ENCODE data around the gene ITSN1.

ITSN1 gene

GRCh38 chr21:33943293-33943692, 301.0 kb downstream of the ITSN1 start:
- ChIA-PET CTCF (interaction anchor here (0.8 to 1.5 kb wide), 5 partner anchors 10 to 424 kb away, joined by 3 read pairs; no protein-coding TSS in a partner anchor), POLR2A (no interaction called here)
- H3K4me3 ChIP-seq (ENCODE audit: low read depth, low read length): no peak overlapping the region
- DNase-seq (ENCODE audit: low read depth, low spot score): no peak
- TF ChIP-seq CTCF (IDR thresholded peaks at IDR 0.05; ENCODE audit: insufficient read depth, low read length, missing control alignments): no peak

GRCh38 chr21:33944185-33944763, 302.0 kb downstream of the ITSN1 start:
- CTCF ChIA-PET: interaction anchor here (0.7 to 0.8 kb wide), 2 partner anchors 20 to 423 kb away, joined by 3 read pairs; no protein-coding TSS in a partner anchor
- POLR2A ChIA-PET: no interaction called here

GRCh38 chr21:33945652-33946270, 303.5 kb downstream of the ITSN1 start:
- ChIA-PET CTCF (no interaction called here), POLR2A (no interaction called here)
- no peak for DNase-seq (ENCODE audit: low read depth, low spot score)

More at GRCh38 chr21:33944185-33944763, 302.0 kb downstream of the ITSN1 start:
- H3K4me3 ChIP-seq (ENCODE audit: low read depth, low read length): no peak overlapping the region
- DNase-seq (ENCODE audit: low read depth, low spot score): no peak
- TF ChIP-seq CTCF (IDR thresholded peaks at IDR 0.05; ENCODE audit: insufficient read depth, low read length, missing control alignments): no peak

GRCh38 chr21:33947451-33948095, 305.3 kb downstream of the ITSN1 start:
- TF ChIP-seq CTCF (IDR thresholded peaks at IDR 0.05; ENCODE audit: insufficient read depth, low read length, missing control alignments): no peak
- ChIA-PET POLR2A (interaction anchor here (0.7 to 1.0 kb wide), 4 partner anchors 23 to 265 kb away, joined by 3 to 5 read pairs (median 4); no protein-coding TSS in a partner anchor), CTCF (interaction anchor here (0.6 to 2.1 kb wide), 4 partner anchors 9 to 24 kb away, joined by 3 to 9 read pairs (median 3); no protein-coding TSS in a partner anchor)
- DNase-seq (ENCODE audit: low read depth, low spot score): peak; percentile 84
- peak overlapping the region; percentile 40 for H3K4me3 ChIP-seq (ENCODE audit: low read depth, low read length)

More at GRCh38 chr21:33945652-33946270, 303.5 kb downstream of the ITSN1 start:
- no peak for TF ChIP-seq CTCF (IDR thresholded peaks at IDR 0.05; ENCODE audit: insufficient read depth, low read length, missing control alignments)
- no peak overlapping the region for H3K4me3 ChIP-seq (ENCODE audit: low read depth, low read length)

GRCh38 chr21:33948096-33948950, 306.0 kb downstream of the ITSN1 start:
- TF ChIP-seq CTCF (IDR thresholded peaks at IDR 0.05; ENCODE audit: insufficient read depth, low read length, missing control alignments): no peak
- ChIA-PET CTCF (interaction anchor here (0.6 to 2.1 kb wide), 4 partner anchors 9 to 24 kb away, joined by 3 to 9 read pairs (median 3); no protein-coding TSS in a partner anchor), POLR2A (interaction anchor here (0.7 to 1.0 kb wide), 4 partner anchors 23 to 265 kb away, joined by 3 to 5 read pairs (median 4); no protein-coding TSS in a partner anchor)
- H3K4me3 ChIP-seq (ENCODE audit: low read depth, low read length): peak overlapping the region; percentile 29
- DNase-seq (ENCODE audit: low read depth, low spot score): no peak

Data from AG04449 (cell line).